Bronchial epithelial cell (primary cell): ENCODE results near the gene NTN3. TPM values are rescaled to one million over a fixed set of nuclear protein-coding genes. Genes with fewer than 3 reads are reported as not detected.
A peak's percentile ranks its signal among the peaks of the same experiment; 100 is the strongest.

Experiments
- DNase-seq: peaks from one replicate; pipeline ENCODE4 v3.0.0-alpha.2; 2010; ENCODE audit warnings: low read depth
- FAIRE-seq: peaks from 2 replicates; lab custom pipeline; 2011; peaks lifted over from hg19 to GRCh38; lab: Jason Lieb, UNC
- H3K27me3 ChIP-seq: 2 replicates; pipeline ENCODE4 v1.5.1; 2011; ENCODE audit warnings: low read length; ENCODE audit not compliant: control insufficient read depth, insufficient read depth
- H3K36me3 ChIP-seq: 2 replicates; pipeline ENCODE4 v1.5.1; 2011; ENCODE audit warnings: low read length; ENCODE audit not compliant: control insufficient read depth, insufficient read depth
- H3K4me3 ChIP-seq: 2 replicates; pipeline ENCODE4 v1.5.1; 2011; ENCODE audit warnings: mild to moderate bottlenecking, low read depth, low read length, control low read depth
- CTCF ChIP-seq: IDR thresholded peaks from 2 replicates; pipeline ENCODE4 v1.5.1; 2011; ENCODE audit warnings: mild to moderate bottlenecking, moderate library complexity, low read length, control low read depth, inconsistent platforms; ENCODE audit not compliant: insufficient read depth, severe bottlenecking
- total RNA-seq: library from RNA; depleted of rRNA; stranded (reverse); fragments of >200 nt; gene quantifications from 2 replicates; pipeline ENCODE4 v1.2.1, GENCODE V29; 2014

Gene NTN3
- total RNA-seq, 1 donor from 2014 or later: not detected

- DNase-seq: no peak
- no peak for FAIRE-seq
- Histone ChIP-seq H3K4me3 (no peak overlapping the region), H3K36me3 (no peaks in the 10 kb centered on the region), H3K27me3 (no peaks in the 10 kb centered on the region)
- TF ChIP-seq CTCF: no peak
These were observed 14.9 kb downstream of the NTN3 start for GRCh38 chr16:2485811-2486507.

- peak; percentile 41 for DNase-seq
These were observed 15.8 kb downstream of the NTN3 start for GRCh38 chr16:2486645-2487516.

GRCh38 chr16:2487517-2487842, 16.4 kb downstream of the NTN3 start:
- DNase-seq (no peak), FAIRE-seq (no peak)
- H3K27me3 ChIP-seq: no peaks in the 10 kb centered on the region
- H3K4me3 ChIP-seq: no peak overlapping the region
- H3K36me3 ChIP-seq: no peaks in the 10 kb centered on the region
- TF ChIP-seq CTCF: no peak

More at GRCh38 chr16:2486645-2487516, 15.8 kb downstream of the NTN3 start:
- TF ChIP-seq CTCF: peak; percentile 61
- Histone ChIP-seq H3K27me3 (no peaks in the 10 kb centered on the region), H3K4me3 (no peak overlapping the region), H3K36me3 (no peaks in the 10 kb centered on the region)
- no peak for FAIRE-seq

- TF ChIP-seq CTCF: no peak
- Histone ChIP-seq H3K27me3 (no peaks in the 10 kb centered on the region), H3K36me3 (no peaks in the 10 kb centered on the region), H3K4me3 (no peak overlapping the region)
- FAIRE-seq (no peak), DNase-seq (no peak)
These were observed 16.9 kb downstream of the NTN3 start for GRCh38 chr16:2487903-2488531.

- no peak for DNase-seq
- TF ChIP-seq CTCF: no peak
- Histone ChIP-seq H3K36me3 (no peaks in the 10 kb centered on the region), H3K27me3 (no peaks in the 10 kb centered on the region), H3K4me3 (no peak overlapping the region)
- no peak for FAIRE-seq
These were observed 18.5 kb downstream of the NTN3 start for GRCh38 chr16:2489581-2489980.
